K562 (cell line): ENCODE data around the gene MED16.

Experiments
- ARHGAP35 ChIP-seq: fragments of 450-650 bp; IDR thresholded peaks from 2 replicates; pipeline ENCODE4 v1.6.1; 2018; ENCODE audit not compliant: partially characterized antibody
- CC2D1A ChIP-seq: fragments of 450-650 bp; IDR thresholded peaks from 2 replicates; pipeline ENCODE4 v1.6.1; 2017; ENCODE audit warnings: mild to moderate bottlenecking
- EP300 ChIP-seq: IDR thresholded peaks from 2 replicates; pipeline ENCODE4 v1.6.1; 2012; ENCODE audit warnings: low read length, improper control_type of control experiment
- FOXK1 ChIP-seq: sonication (generic); formaldehyde crosslinking; IDR thresholded peaks from 2 replicates; pipeline ENCODE4 v1.8.0; 2022; ENCODE audit warnings: missing genetic modification reagents, mild to moderate bottlenecking, borderline replicate concordance
- GABPA ChIP-seq: fragments of 200-800 bp; sonication (Bioruptor generic); conservative IDR thresholded peaks from 2 replicates; pipeline ENCODE4 v1.6.1; 2016; ENCODE audit warnings: low read depth, missing genetic modification characterization, missing compliant biosample characterization
- HNRNPLL ChIP-seq: fragments of 200-400 bp; formaldehyde crosslinking; IDR thresholded peaks from 2 replicates; pipeline ENCODE4 v1.6.1; 2017; ENCODE audit warnings: low read length, low read depth, mild to moderate bottlenecking; ENCODE audit not compliant: poor library complexity, severe bottlenecking
- MYC ChIP-seq, 2 experiments: fragments of 250-450 bp in 1 of 2; sonication (Bioruptor Pico) in 1 of 2; IDR thresholded peaks; 2 replicates each; pipeline versions ENCODE4 v1.5.1 to v1.6.1; 2012 to 2021; ENCODE audit warnings: low read depth in 2 of 2, borderline replicate concordance in 1 of 2, improper control_type of control experiment in 1 of 2, low read length in 1 of 2, mild to moderate bottlenecking in 1 of 2, moderate library complexity in 1 of 2
- POLR2AphosphoS5 ChIP-seq: IDR thresholded peaks from 2 replicates; pipeline ENCODE4 v1.6.1; 2011; ENCODE audit warnings: mild to moderate bottlenecking, low read depth, low read length, moderate library complexity; ENCODE audit not compliant: control insufficient read depth, insufficient read depth
- RB1 ChIP-seq: fragments of 450-650 bp; IDR thresholded peaks from 2 replicates; pipeline ENCODE4 v1.6.1; 2017; ENCODE audit warnings: low read depth, mild to moderate bottlenecking
- SIN3A ChIP-seq, 2 experiments: fragments of 150-350 bp in 1 of 2; IDR thresholded peaks; 2 replicates each; pipeline ENCODE4 v1.6.1; 2011 to 2016; ENCODE audit warnings: borderline replicate concordance in 2 of 2, low read depth in 2 of 2, low read length in 2 of 2, mild to moderate bottlenecking in 2 of 2, moderate library complexity in 2 of 2; ENCODE audit not compliant: control insufficient read depth in 1 of 2
- SRF ChIP-seq, 2 experiments: fragments of 250-450, 450-650 bp in 1 of 2; sonication (Bioruptor Pico) in 1 of 2; sonication (generic) in 1 of 2; formaldehyde crosslinking; IDR thresholded peaks; 2 replicates each; pipeline versions ENCODE4 v1.5.0 to v1.5.1; 2020 to 2022; ENCODE audit warnings: mild to moderate bottlenecking in 1 of 2, missing genetic modification reagents in 1 of 2
- ZBTB49 ChIP-seq: sonication (generic); formaldehyde crosslinking; IDR thresholded peaks from 2 replicates; pipeline ENCODE4 v1.8.0; 2022; ENCODE audit warnings: missing genetic modification reagents, mild to moderate bottlenecking, borderline replicate concordance
- ZNF282 ChIP-seq: sonication (generic); formaldehyde crosslinking; IDR thresholded peaks from 2 replicates; pipeline ENCODE4 v1.8.1; 2023; ENCODE audit warnings: missing genetic modification reagents
- TF ChIP-seq, protein P1 (sequence below), 3 experiments: IDR thresholded peaks in 2 of 3; conservative IDR thresholded peaks in 1 of 3; 2 replicates each; pipeline ENCODE4 v1.5.1; 2011 to 2012; ENCODE audit warnings: low read length in 3 of 3, mild to moderate bottlenecking in 3 of 3, control low read depth in 2 of 3, improper control_type of control experiment in 1 of 3, inconsistent platforms in 1 of 3, low read depth in 1 of 3, mixed read lengths in 1 of 3, moderate library complexity in 1 of 3; ENCODE audit not compliant: insufficient read depth in 2 of 3

- TF ChIP-seq ZBTB49 (CRISPR knock-in tag) (no peak), SIN3A (IDR thresholded peaks at IDR 0.05; ENCODE audit: borderline replicate concordance in 2 of 2, control insufficient read depth in 1 of 2, low read depth in 2 of 2, low read length in 2 of 2) (no peak), GABPA (tag) (no peak), RB1 (no peak), SRF (CRISPR knock-in tag; IDR thresholded peaks at IDR 0.05) (no peak), CC2D1A (no peak), POLR2AphosphoS5 (no peak), EP300 (no peak), FOXK1 (CRISPR knock-in tag) (no peak), MYC (IDR thresholded peaks at IDR 0.05; ENCODE audit: low read depth, low read length) (no peak), MYC (CRISPR knock-in tag; IDR thresholded peaks at IDR 0.05; ENCODE audit: borderline replicate concordance, low read depth) (no peak), HNRNPLL (no peak), ZNF282 (CRISPR knock-in tag) (no peak), ARHGAP35 (no peak)
- TF ChIP-seq, protein P1, sequence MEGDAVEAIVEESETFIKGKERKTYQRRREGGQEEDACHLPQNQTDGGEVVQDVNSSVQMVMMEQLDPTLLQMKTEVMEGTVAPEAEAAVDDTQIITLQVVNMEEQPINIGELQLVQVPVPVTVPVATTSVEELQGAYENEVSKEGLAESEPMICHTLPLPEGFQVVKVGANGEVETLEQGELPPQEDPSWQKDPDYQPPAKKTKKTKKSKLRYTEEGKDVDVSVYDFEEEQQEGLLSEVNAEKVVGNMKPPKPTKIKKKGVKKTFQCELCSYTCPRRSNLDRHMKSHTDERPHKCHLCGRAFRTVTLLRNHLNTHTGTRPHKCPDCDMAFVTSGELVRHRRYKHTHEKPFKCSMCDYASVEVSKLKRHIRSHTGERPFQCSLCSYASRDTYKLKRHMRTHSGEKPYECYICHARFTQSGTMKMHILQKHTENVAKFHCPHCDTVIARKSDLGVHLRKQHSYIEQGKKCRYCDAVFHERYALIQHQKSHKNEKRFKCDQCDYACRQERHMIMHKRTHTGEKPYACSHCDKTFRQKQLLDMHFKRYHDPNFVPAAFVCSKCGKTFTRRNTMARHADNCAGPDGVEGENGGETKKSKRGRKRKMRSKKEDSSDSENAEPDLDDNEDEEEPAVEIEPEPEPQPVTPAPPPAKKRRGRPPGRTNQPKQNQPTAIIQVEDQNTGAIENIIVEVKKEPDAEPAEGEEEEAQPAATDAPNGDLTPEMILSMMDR (IDR thresholded peaks at IDR 0.05 in 2 of 3, conservative IDR thresholded peaks at IDR 0.05 in 1 of 3; ENCODE audit: insufficient read depth in 2 of 3, low read depth in 1 of 3, low read length in 3 of 3), result no peak
These were observed 9.0 kb upstream of the MED16 start for GRCh38 chr19:902093-902370.
